ENCODE results near the gene PLCB3.
"Not testable (repeated sequence)": the region's sequence is repeated elsewhere in the genome, so short reads cannot be mapped to it uniquely, and the experiment has no call there.

The PLCB3 gene

DNA sequence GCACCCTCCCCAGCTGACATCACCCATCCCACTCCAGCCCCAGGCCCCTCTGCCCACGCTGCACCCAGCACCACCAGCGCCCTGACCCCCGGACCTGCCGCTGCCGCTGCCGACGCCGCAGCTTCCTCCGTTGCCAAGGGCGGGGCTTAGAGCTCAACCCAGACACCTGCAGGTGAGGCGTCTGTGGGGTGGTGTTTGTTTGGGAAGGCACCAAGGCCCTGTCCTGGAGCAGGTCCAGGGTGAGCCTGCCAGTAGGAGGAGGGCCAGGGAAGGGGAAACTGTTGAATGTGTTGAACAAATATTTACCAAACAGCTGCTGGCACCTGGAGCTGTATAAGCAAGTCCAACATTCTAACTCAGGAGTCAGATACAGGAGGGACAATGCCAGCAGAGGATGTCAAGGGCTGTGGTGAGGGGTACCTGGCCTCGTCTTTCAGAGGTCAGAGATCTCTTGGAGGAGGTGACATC is 13.8 kb upstream of the PLCB3 start:
- DNase-seq (ENCODE audit: low spot score) = no peak

DNA sequence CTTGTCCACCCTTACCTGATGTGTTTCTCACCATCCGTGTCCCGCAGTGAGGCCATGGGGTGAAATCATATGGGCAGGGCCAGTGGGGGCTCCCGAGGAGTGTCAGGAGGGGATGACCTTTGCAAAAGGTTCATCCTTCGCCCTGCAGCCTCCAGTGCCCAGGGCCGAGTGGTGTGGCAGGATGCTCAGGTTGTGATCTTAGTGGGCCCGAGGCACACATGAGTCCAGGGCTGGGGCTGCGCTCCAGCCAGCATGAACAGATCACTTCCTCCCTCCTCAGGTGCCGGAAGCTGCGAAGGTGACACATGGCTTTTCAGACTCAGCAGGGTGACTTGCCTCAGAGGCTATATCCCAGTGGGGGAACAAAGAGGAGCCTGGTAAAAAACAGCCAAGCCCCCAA is 13.3 kb upstream of the PLCB3 start:
- no peak for DNase-seq (ENCODE audit: low spot score)

DNA sequence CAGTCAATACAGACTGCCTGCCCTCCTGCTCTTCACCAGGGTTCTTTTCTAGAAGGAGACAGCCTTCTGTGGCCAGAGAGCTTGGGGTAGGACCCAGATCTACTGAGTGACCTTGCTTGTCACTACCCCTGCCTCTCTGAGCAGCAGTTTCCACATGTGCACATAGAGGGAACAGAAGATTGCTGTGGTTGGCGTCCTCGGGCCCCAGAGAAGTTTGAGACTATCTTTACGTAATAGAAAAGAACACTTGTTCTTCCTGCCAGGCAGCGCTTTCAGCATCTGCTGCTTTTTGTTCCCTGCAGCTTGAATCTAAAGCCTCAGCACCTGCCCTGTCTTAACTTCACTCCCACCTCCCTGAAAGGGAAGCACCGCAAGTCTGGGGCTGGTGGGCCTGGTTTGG is 12.3 kb upstream of the PLCB3 start:
- DNase-seq (ENCODE audit: low spot score) = no peak

DNA sequence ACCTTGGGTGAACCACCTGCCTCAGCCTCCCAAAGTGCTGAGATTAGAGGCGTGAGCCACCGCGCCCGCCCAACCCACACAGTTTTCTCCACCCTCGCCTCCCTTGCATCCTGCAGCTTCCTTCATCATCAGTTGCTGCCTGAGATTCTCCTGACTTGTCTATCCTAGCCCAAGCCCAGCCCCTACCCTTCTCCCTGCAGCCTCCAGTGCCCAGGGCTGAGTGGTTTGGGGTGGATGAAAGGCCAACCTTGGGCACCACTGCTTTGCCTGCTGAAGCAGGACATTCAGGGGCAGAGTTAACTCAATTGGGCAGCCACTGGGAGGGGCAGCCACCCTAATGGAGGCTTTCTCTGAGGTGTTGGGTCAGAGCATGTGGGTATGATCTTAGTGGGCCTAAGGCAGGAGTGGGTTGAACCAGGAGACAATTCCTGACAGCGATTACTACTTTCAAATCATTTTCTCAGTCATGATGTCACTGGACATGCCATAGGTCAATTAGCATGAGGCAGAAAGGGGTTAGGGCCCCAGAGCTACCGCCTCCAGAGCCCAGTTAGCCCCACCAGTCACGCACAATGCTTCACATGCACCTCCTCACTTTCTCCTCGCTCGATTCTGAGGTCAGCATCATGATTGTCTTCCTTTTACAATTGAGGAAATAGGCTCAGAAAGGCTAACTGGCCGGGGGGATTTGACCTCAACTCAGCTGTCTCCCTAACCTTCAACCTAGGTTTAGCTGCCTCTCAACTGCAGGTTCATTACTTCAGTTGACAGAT is 11.5 kb upstream of the PLCB3 start:
- DNase-seq (ENCODE audit: low spot score) = no peak

DNA sequence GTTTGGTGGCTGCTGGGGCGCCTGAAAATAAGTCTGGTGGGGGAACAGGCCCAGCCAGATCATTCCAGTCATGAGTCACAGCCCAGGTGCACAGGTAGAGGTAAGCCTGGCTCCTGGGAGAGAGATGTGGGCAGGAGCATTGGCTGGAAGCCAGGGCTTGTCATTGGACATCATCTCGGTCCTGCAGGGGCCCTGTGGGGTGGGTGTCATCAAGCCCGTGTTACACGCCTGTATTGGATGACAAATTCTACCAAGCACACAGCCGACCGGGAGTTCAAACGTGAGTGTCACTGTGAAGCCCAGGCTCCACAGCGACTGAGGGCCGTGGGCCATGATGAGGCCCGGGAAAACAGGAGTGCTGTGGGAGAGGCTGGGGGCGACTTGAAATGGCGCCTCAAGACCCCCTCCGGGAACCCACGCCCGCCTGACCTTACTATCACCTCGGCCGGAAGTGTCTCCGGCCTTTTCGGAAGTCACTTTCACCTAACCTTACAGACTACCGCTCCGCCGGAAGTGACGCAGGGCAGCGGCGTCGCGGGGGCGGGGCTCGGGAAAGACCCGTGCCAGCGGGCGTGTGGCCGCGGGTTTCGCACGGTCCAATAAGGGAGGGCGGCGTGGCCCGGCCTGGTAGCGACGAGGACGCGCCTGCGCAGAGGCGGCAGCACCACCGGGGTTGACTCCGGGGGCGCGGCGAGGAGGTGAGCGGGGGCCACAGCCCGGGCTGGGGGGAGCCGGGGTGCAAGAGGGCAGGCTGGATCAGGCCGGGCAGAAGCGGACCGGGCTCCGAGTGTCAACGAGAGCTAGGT is 10.7 kb upstream of the PLCB3 start, which contains the start of gene FKBP2:
TSS of gene FKBP2 (plus strand) at position 661 of the 806 bp plus-strand sequence. CDS start 1,293 bp downstream, outside the sequence.
- peak; percentile 83 for DNase-seq (ENCODE audit: low spot score)

DNA sequence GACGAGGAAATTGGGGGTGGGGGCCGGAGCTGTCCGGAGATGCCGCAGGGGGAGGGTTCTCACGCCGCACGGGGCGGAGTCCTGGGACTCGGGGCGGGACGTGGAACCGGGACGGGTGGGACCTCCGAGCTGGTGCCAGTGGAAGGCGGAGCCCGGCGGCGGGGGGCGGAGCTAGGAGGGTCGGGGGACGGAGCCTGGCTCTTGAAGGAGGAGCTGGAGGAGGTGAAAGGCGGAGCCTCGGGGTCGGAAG is 10.2 kb upstream of the PLCB3 start:
- peak; percentile 82 for DNase-seq (ENCODE audit: low spot score)

DNA sequence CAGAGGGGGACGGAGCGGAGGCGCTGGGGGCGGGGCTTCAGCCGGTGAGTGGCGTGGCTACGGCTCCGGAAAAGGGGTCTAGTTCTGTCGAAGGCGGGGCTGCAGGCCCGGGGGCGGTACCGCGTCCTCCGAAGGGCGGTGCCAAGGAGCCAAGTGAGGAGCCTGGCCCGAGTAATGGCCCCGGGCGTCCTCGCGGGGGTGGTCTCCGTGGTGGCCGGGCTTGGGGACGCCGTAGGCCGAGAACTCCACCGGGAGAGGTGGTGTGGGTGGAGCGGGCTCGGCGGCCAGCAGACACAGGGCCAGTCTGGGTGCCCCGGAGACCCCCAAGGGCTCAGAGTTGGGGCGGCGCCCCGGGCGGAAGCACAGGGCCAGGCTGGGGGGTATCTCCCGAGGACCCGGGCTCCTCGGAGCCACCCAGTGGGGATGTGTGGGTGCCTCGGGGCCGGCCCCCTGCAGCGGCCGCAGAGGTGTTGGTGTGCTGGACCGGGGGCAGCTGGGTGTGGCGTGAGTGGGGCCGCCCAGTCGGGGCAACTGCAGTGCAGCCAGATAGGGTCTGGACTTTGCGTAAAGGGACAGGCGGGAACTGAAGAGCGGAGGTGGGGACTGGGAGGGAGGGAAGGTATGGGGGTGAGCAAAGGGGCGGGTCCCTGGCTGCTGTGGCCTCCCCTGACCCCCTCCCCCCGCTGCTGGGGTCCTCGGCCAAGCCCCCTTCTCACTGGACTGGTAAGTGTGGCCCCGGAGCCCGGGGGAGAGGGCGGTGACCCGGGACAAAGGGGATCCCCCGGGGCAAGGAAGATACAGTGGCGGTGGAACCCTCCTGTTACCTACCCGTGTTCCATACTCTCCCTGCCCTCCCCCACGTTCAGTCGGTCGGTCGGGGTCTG is 9.6 kb upstream of the PLCB3 start:
- no peak for DNase-seq (ENCODE audit: low spot score)

DNA sequence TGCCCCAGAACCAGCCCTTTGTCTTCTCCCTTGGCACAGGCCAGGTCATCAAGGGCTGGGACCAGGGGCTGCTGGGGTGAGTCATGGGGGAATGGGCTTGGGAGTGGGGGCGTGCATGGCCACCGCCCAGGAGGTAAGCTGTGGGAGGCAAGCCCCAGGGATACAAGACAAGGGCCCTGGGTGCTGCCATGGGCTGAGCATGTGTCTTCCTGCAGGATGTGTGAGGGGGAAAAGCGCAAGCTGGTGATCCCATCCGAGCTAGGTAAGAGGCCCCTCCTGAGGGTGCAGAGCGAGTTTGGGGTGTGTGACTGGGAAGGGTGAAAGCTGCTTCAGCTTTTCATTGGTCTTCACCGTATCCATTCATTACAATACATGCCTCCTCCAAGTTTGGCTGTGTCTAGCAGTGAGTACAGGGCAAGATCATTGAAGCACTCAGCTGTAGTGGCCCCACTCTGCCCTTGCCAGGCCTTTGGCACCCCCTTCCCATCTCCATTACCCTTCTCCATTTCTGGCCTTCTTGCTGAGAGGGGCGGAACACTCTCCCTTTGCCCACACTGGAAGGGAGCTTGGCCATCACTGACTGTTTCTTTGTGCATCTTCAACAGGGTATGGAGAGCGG is 8.0 kb upstream of the PLCB3 start:
- DNase-seq (ENCODE audit: low spot score) = no peak

DNA sequence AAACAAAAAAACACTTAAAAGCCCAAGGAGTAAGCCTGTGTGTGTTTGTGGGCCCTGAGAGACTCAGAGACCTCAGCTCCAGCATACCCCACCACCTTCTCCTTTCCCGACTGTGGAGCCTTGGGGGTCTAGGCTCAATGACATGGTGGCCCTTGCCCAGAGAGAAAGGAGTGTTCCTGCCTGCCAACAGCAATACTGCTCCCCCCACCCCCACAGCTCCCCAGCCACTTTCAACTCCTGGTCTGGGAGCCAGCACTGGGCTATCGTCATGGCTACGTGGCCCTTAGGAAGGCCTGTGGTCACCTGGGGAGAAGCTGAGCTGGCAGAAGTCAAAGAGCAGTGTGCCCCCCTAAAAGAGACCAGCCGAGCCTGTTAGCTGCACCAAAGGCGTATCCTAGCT is 7.2 kb upstream of the PLCB3 start:
- no peak for DNase-seq (ENCODE audit: low spot score)

DNA sequence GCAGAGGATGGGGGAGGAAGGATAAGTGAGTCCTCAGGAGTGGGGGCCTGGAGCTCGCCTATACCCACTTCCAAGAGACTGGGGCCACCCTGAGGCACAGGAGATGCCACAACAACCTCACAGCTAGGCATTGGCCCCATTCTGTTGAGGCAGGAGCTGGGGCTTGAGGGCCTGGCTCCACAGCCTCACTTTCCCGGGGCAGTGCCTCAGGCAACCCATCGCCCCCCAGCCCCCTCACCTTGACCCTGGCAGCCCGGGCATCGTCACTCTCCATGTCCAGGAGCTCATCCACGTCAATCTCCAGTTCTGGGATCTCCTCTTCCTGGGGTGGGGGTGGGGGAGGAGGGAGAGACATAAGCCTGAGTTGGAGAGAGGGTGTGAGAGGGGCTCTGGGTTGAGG is 6.4 kb upstream of the PLCB3 start:
- no peak for DNase-seq (ENCODE audit: low spot score)

DNA sequence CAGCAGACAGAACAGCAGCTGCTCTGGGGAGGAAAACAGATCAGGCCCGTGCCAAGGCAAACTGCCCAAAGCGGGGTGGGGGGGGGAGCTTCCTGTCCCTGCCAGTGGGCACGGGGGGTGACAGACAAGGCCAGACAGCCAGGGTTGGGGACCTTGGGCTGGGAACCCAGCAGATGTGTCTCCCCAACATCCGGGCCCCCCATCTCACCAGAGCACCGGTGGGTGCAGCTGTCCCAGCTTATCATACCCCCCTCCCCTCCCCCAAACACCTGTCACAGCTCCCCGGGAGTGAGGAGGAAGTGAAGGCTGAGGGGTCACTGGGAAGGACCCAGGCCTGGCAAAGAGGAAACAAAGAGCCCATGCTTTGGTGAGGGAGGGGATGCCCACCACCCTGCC is 5.9 kb upstream of the PLCB3 start:
- no peak for DNase-seq (ENCODE audit: low spot score)

DNA sequence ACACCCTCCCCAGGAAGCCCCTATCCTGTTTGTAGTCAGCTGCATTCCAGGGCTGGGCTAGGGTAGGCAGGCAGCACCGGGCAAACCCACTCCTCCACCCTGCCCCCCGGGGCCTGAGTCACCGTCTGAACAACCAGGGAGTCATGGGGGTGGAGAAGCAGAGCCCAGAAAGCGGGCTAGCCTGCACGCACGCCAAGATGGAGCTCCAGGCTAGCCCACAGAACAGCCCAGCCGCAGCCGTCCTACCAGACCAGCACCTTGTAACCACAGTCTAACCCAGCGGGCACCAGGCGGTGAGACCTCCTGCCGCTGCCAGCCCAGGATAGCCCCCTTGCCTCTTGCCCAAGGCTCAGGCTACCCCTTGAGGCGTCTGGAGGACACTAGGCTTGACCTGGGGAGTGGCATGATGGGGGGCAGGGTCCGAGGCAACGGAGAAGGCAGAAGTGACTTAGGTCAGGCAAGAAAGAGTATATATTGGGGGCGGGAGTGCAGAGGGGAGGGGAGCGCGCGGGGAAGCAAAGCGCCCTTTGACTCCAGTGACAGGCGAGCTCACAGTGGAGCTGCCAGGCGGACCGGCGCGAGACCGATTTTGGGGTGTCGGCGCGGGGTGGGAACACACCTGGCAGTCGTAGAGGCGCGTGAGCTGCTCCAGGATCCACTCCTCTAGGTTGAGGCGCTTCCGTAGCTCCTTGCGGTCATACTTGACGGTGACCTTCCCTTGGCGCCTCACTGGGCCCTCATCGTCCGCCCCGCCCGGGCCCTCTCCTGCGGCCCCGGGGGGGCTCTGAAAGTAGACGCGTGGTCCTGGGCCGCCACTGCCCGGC is 5.3 kb upstream of the PLCB3 start:
- DNase-seq (ENCODE audit: low spot score) = no peak

DNA sequence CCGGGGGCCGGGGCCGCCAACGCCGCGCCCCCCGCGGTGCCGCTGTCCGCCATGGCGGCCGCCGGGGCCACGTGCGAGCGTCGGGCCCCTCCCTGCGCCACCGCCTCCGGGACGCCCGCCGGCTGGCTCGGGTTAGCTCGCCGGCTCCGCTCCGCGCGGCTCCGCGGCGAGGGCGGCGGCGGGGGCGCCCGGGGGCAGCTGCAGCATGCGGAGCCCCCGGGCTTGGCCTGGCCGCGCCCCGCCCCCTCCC is 4.8 kb upstream of the PLCB3 start:
- not testable (repeated sequence) for DNase-seq (ENCODE audit: low spot score)

DNA sequence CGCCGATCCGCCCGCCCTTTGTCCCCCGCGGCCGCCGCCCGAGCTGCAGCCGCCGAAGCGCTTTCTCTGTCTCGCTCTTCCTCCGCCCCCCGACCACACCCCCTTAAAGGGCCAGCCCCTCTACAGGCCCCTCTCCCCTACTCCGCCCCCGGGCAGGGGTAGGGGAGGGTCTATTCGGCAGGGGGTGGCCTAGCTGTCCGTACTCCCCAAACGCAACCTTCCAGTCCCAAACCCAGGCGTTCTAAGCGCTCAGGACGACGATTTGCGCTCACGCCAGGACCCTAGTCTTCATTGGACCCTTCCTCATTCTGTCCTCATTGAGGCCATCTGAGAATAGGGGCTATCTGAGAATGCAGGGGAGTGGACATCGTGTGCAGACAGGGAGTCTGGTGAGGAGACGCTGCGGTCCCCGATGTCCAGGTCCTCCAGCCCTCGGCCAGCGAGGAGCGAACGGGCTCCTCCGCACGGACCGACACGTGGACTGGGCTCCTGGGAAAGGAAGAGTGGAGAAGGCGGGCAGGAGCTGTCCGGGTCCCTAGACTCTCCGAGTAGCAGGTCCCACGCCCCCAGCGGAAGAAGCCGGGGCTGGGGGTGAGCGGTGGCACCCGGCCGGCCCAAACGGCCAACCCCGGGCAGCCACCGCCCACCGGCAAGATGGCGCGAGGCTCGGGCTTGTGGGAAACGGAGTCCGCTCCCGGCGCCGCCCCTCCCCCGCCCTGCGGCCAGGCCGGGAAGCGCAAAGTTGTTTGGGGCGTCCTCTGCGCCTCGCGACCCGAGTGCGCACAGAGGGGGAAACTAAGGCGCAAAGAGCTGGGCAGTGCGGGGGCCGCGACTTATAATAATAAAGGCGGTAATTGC is 4.2 kb upstream of the PLCB3 start, which contains the start of gene PPP1R14B:
TSS of gene PPP1R14B (minus strand) at position 73 of the 858 bp plus-strand sequence. CDS start 270 bp downstream, outside the sequence.
- DNase-seq (ENCODE audit: low spot score) = peak; percentile 83

DNA sequence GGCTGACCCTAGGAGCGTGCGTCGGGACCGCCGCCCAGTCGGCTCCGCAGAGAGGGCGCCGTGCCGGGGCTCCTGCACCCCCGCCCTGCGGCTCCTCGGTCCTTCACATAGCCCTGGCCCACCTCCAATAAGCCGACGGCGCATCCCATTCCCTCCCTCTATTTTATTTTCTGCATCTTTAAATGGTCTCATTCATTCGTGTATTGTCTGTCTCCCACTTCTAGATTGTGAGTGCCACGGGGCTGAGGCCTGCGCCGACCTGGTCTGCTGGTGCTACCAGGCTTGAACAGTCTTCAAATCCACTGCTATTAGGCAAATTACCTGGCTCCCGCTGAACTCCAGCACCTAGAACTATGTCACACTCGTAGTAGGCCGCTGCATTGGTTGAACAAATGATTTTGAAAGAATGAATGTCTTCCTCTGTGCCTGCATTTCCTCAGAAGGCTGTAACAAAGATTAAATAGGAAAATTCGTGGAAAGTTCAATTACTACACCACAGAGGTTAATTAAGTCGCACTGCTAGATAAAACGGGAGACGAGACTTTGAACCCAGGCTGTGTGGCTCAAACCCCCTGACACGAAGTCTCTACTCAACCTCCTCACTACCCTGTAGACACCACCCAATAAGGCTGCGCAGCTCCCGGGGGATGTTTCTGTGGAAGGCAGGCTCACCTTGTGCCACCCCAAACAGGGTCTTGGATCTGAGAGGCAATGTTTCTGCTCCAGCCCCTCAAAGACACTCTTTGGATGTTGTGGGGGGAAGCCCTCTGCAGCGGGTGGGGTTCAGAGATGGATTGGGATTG is 3.4 kb upstream of the PLCB3 start:
- no peak for DNase-seq (ENCODE audit: low spot score)

DNA sequence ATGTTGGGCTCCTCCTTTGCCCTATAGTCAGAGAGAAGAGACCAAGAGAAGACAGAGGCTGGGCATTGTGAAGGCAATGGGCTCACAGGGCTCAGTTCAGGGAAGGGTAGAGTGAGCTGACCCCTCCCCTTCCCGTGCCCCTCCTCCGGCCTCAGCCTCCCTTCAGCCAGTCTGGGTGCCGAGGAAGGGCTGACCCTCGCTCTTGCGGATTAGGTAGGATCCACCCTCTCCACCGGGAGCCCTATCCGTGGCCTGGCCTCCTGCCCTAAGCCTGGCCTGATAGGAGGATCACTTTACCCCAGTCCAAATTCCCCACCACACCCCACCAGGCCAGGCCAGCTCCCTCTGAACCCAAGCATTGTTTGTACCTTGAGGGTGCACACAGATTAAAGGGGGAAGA is 2.8 kb upstream of the PLCB3 start:
- DNase-seq (ENCODE audit: low spot score) = no peak

DNA sequence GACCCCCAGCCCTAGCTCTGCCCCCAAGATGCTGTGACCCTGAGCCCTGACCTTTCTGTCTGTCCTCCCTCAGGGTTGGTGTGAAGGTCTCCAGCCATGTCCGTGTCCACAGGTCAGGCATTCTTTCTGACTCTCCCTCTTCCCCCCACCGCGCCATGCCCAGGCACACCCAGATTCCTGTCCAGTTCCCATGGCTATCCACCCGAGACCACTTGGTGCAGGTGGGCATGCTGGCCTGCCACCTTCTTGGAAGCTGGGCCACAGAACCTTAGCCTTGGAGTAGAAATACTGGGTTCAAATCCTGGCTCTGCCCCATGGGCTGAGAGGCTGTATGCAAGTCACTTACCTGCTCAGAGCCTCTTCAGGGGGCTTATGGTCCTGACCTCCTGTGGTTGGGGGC is 2.3 kb upstream of the PLCB3 start:
- no peak for DNase-seq (ENCODE audit: low spot score)

DNA sequence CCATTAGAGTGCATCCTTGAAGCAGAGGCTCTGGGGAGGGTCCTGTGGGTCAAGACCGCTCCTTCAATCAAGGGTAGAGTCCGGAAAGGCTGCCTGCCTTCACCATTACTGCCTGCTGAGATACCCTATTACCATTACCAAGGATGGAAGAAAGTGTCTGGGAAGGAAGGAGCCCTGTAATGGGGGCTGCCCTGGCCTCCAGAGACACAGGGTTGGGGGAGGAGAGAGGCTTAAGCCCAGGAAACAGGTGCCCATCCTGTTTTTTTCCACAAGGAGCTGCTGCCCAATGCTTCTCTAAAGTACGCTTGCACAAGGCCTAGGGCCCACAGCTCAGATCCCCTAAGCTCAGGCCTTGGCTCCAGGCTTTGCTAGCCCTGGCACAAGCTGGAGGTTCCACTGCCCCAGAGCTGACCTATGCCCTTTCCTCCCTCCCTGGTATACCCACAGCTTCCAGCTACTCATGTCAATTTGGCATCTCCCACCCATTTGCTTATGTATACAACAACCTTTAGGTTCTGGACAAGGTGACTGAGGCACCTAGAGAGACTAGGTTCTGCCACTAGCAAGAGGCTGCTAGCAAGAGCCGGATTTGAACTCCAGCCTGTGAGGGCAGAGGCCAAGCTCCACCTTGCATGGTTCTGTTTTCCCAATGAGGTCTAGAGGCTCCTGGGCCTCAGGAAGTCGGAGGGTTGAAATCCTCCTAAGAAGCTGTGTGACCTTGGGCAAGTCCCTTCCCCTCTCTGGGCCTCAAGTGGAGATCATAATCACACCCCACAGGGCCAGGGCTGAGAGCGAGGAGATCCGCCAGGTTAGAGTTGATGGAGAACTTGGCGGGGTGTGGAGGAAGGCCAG is 1.5 kb upstream of the PLCB3 start:
- no peak for DNase-seq (ENCODE audit: low spot score)
